Measurements from ENCODE around the gene MOB1B. TPM values are rescaled to one million over a fixed set of nuclear protein-coding genes. Genes with fewer than 3 reads are reported as not detected.
A peak's percentile ranks its signal among the peaks of the same experiment; 100 is the strongest.
"Not testable (repeated sequence)": the region's sequence is repeated elsewhere in the genome, so short reads cannot be mapped to it uniquely, and the experiment has no call there.

The MOB1B gene
- total RNA-seq, 3 donors from 2014 or later (not counting 1 experiment from before 2014, with no cell fraction given), result 15.1 to 23.6 (median 22.6) TPM

GRCh38 chr4:70895811-70896491 lies 6.2 kb upstream of the MOB1B start:
- H3K4me3 Mint-ChIP-seq, result no peak overlapping the region
- H3K9me3 ChIP-seq (ENCODE audit: control insufficient read depth, insufficient read depth, low read length), result no peaks in the 10 kb centered on the region
- H3K27ac Mint-ChIP-seq, result no peak overlapping the region
- intact Hi-C loops (cut with micrococcal nuclease), result no loop called here
- no peak for DNase-seq
- no peaks in the 10 kb centered on the region for H3K4me1 Mint-ChIP-seq
- no peak for ATAC-seq
- no peaks in the 10 kb centered on the region for H3K36me3 Mint-ChIP-seq
- WGBS (ENCODE audit: insufficient coverage), result 55% methylated on average over 5 of the region's 5 CpGs
- H3K4me3 ChIP-seq (ENCODE audit: low read length), result no peak overlapping the region
- no peaks in the 10 kb centered on the region for H3K9me3 Mint-ChIP-seq
- H3K27me3 ChIP-seq (ENCODE audit: control insufficient read depth, insufficient read depth, low read length), result no peaks in the 10 kb centered on the region
- no peaks in the 10 kb centered on the region for H3K4me1 ChIP-seq (ENCODE audit: control insufficient read depth, insufficient read depth, low read length)
- TF ChIP-seq, protein P1, sequence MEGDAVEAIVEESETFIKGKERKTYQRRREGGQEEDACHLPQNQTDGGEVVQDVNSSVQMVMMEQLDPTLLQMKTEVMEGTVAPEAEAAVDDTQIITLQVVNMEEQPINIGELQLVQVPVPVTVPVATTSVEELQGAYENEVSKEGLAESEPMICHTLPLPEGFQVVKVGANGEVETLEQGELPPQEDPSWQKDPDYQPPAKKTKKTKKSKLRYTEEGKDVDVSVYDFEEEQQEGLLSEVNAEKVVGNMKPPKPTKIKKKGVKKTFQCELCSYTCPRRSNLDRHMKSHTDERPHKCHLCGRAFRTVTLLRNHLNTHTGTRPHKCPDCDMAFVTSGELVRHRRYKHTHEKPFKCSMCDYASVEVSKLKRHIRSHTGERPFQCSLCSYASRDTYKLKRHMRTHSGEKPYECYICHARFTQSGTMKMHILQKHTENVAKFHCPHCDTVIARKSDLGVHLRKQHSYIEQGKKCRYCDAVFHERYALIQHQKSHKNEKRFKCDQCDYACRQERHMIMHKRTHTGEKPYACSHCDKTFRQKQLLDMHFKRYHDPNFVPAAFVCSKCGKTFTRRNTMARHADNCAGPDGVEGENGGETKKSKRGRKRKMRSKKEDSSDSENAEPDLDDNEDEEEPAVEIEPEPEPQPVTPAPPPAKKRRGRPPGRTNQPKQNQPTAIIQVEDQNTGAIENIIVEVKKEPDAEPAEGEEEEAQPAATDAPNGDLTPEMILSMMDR (IDR thresholded peaks at IDR 0.05), result no peak
- no peak overlapping the region for H3K27ac ChIP-seq (ENCODE audit: low read length)
- H3K27me3 Mint-ChIP-seq (ENCODE audit: low read depth in 2 of 2), result peaks cover 0 to 2% of the 10 kb centered on the region in 2 donors
- H3K36me3 ChIP-seq (ENCODE audit: control insufficient read depth, insufficient read depth, low read length), result no peaks in the 10 kb centered on the region

- intact Hi-C loops (cut with micrococcal nuclease); H3K9me3 Mint-ChIP-seq; H3K27me3 Mint-ChIP-seq (ENCODE audit: low read depth in 2 of 2); H3K4me3 Mint-ChIP-seq; H3K27ac Mint-ChIP-seq; ATAC-seq; H3K27me3 ChIP-seq (ENCODE audit: control insufficient read depth, insufficient read depth, low read length); H3K36me3 ChIP-seq (ENCODE audit: control insufficient read depth, insufficient read depth, low read length); H3K9me3 ChIP-seq (ENCODE audit: control insufficient read depth, insufficient read depth, low read length); H3K27ac ChIP-seq (ENCODE audit: low read length); H3K4me3 ChIP-seq (ENCODE audit: low read length); H3K36me3 Mint-ChIP-seq; DNase-seq: not testable (repeated sequence)
- peaks cover 17 to 22% of the 10 kb centered on the region in 2 donors for H3K4me1 Mint-ChIP-seq
- H3K4me1 ChIP-seq (ENCODE audit: control insufficient read depth, insufficient read depth, low read length), result peaks cover 12% of the 10 kb centered on the region
- WGBS (ENCODE audit: insufficient coverage), result 98% methylated on average over 6 of the region's 6 CpGs
Observed at GRCh38 chr4:70898581-70898980, 3.6 kb upstream of the MOB1B start.

- peak in 1 of 3 donors; percentile 2 for ATAC-seq
- H3K36me3 Mint-ChIP-seq, result no peaks in the 10 kb centered on the region
- TF ChIP-seq, protein P1 (IDR thresholded peaks at IDR 0.05), result no peak
- Histone ChIP-seq H3K4me1 (ENCODE audit: control insufficient read depth, insufficient read depth, low read length) (peaks cover 12% of the 10 kb centered on the region), H3K27me3 (ENCODE audit: control insufficient read depth, insufficient read depth, low read length) (no peaks in the 10 kb centered on the region), H3K27ac (ENCODE audit: low read length) (peak overlapping the region; percentile 58), H3K9me3 (ENCODE audit: control insufficient read depth, insufficient read depth, low read length) (no peaks in the 10 kb centered on the region), H3K36me3 (ENCODE audit: control insufficient read depth, insufficient read depth, low read length) (no peaks in the 10 kb centered on the region), H3K4me3 (ENCODE audit: low read length) (peak overlapping the region; percentile 99)
- no peaks in the 10 kb centered on the region for H3K27me3 Mint-ChIP-seq (ENCODE audit: low read depth in 2 of 2)
- H3K9me3 Mint-ChIP-seq, result no peaks in the 10 kb centered on the region
- peak overlapping the region; percentile 72 to 92 for H3K27ac Mint-ChIP-seq
- no peak for DNase-seq
- intact Hi-C loops (cut with micrococcal nuclease), result loop anchor here (5.0 kb wide), 1 partner anchor 91 kb away; the partner anchor contains the start of gene DCK
- 30% methylated on average over 8 of the region's 8 CpGs for WGBS (ENCODE audit: insufficient coverage)
- H3K4me1 Mint-ChIP-seq, result peaks cover 25 to 30% of the 10 kb centered on the region in 2 donors
- peak overlapping the region; percentile 96 for H3K4me3 Mint-ChIP-seq
Observed at GRCh38 chr4:70901607-70901983, 574 bp upstream of the MOB1B start.

- DNase-seq (no peak), ATAC-seq (peak; percentile 47 to 59 (median 59))
- TF ChIP-seq, protein P1 (IDR thresholded peaks at IDR 0.05), result no peak
- Mint-ChIP-seq H3K27me3 (ENCODE audit: low read depth in 2 of 2) (no peaks in the 10 kb centered on the region), H3K9me3 (no peaks in the 10 kb centered on the region), H3K4me1 (peaks cover 30 to 34% of the 10 kb centered on the region in 2 donors), H3K36me3 (no peaks in the 10 kb centered on the region), H3K4me3 (peak overlapping the region; percentile 96), H3K27ac (peak overlapping the region; percentile 72 to 92)
- intact Hi-C loops (cut with micrococcal nuclease), result loop anchor here (5.0 kb wide), 1 partner anchor 90 kb away; the partner anchor contains the start of gene DCK
- Histone ChIP-seq H3K27ac (ENCODE audit: low read length) (no peak overlapping the region), H3K4me3 (ENCODE audit: low read length) (peak overlapping the region; percentile 99), H3K4me1 (ENCODE audit: control insufficient read depth, insufficient read depth, low read length) (peaks cover 12% of the 10 kb centered on the region), H3K27me3 (ENCODE audit: control insufficient read depth, insufficient read depth, low read length) (no peaks in the 10 kb centered on the region), H3K9me3 (ENCODE audit: control insufficient read depth, insufficient read depth, low read length) (no peaks in the 10 kb centered on the region), H3K36me3 (ENCODE audit: control insufficient read depth, insufficient read depth, low read length) (no peaks in the 10 kb centered on the region)
- WGBS (ENCODE audit: insufficient coverage), result under 1% methylated on average over 46 of the region's 48 CpGs
Observed at GRCh38 chr4:70902577-70903290, 565 bp downstream of the MOB1B start.

All from natural killer cell (primary cell).